HepG2 (cell line): ENCODE results near the gene FOXK2. TPM values are rescaled to one million over a fixed set of nuclear protein-coding genes. Genes with fewer than 3 reads are reported as not detected.

Source experiments
- CREB3 ChIP-seq: sonication (generic); formaldehyde crosslinking; IDR thresholded peaks from 2 replicates; pipeline ENCODE4 v1.5.0; 2020; ENCODE audit warnings: missing genetic modification reagents
- CSRNP2 ChIP-seq: sonication (generic); formaldehyde crosslinking; conservative IDR thresholded peaks from 2 replicates; pipeline ENCODE4 v1.8.0; 2022; ENCODE audit warnings: low read depth, missing genetic modification reagents
- DMAP1 ChIP-seq: IDR thresholded peaks from 2 replicates; pipeline ENCODE4 v1.6.1; 2016
- HMGA1 ChIP-seq: sonication (generic); formaldehyde crosslinking; conservative IDR thresholded peaks from 2 replicates; pipeline ENCODE4 v1.4.0; 2020; ENCODE audit warnings: missing genetic modification reagents
- HNRNPUL1 ChIP-seq: fragments of 200-400 bp; formaldehyde crosslinking; IDR thresholded peaks from 2 replicates; pipeline ENCODE4 v1.6.1; 2017; ENCODE audit warnings: low read depth, mild to moderate bottlenecking, low read length, moderate library complexity
- HOXA5 ChIP-seq: sonication (generic); formaldehyde crosslinking; IDR thresholded peaks from 2 replicates; pipeline ENCODE4 v1.4.0; 2020; ENCODE audit warnings: missing genetic modification reagents
- HOXA9 ChIP-seq: sonication (generic); formaldehyde crosslinking; IDR thresholded peaks from 2 replicates; pipeline ENCODE4 v1.8.1; 2022; ENCODE audit warnings: missing genetic modification reagents, mild to moderate bottlenecking, moderate library complexity, borderline replicate concordance
- IKZF1 ChIP-seq: fragments of 450-650 bp; IDR thresholded peaks from 2 replicates; pipeline ENCODE4 v1.7.1; 2016
- ISL2 ChIP-seq: sonication (generic); formaldehyde crosslinking; IDR thresholded peaks from 2 replicates; pipeline ENCODE4 v1.5.0; 2020; ENCODE audit warnings: missing genetic modification reagents
- MATR3 ChIP-seq: sonication (generic); formaldehyde crosslinking; IDR thresholded peaks from 2 replicates; pipeline ENCODE4 v1.4.0; 2020; ENCODE audit warnings: missing genetic modification reagents
- NFKBIZ ChIP-seq: IDR thresholded peaks from 2 replicates; pipeline ENCODE4 v1.6.1; 2018; ENCODE audit warnings: missing genetic modification reagents, missing compliant biosample characterization
- POLR2G ChIP-seq: fragments of 200-400 bp; formaldehyde crosslinking; IDR thresholded peaks from 2 replicates; pipeline ENCODE4 v1.6.1; 2018; ENCODE audit warnings: mild to moderate bottlenecking, low read depth, low read length, moderate library complexity
- RAD51 ChIP-seq: fragments of 450-650 bp; IDR thresholded peaks from 2 replicates; pipeline ENCODE4 v1.6.1; 2016; ENCODE audit warnings: borderline replicate concordance
- SKIL ChIP-seq: sonication (generic); formaldehyde crosslinking; IDR thresholded peaks from 2 replicates; pipeline ENCODE4 v1.8.0; 2022; ENCODE audit warnings: missing genetic modification reagents, mild to moderate bottlenecking, moderate library complexity, borderline replicate concordance
- SP140L ChIP-seq: sonication (generic); formaldehyde crosslinking; IDR thresholded peaks from 2 replicates; pipeline ENCODE4 v1.4.0; 2020; ENCODE audit warnings: missing genetic modification reagents, borderline replicate concordance
- TFE3 ChIP-seq: IDR thresholded peaks from 2 replicates; pipeline ENCODE4 v1.6.1; 2016
- USF2 ChIP-seq, 2 experiments: sonication (generic) in 1 of 2; formaldehyde crosslinking in 1 of 2; IDR thresholded peaks; 2 replicates each; pipeline versions ENCODE4 v1.5.1 to v1.6.1; 2011 to 2020; ENCODE audit warnings: borderline replicate concordance in 1 of 2, low read depth in 1 of 2, low read length in 1 of 2, mild to moderate bottlenecking in 1 of 2, missing genetic modification reagents in 1 of 2, moderate library complexity in 1 of 2
- ZNF607 ChIP-seq: sonication (generic); formaldehyde crosslinking; IDR thresholded peaks from 2 replicates; pipeline ENCODE4 v1.5.1; 2020; ENCODE audit warnings: missing genetic modification reagents, mild to moderate bottlenecking, borderline replicate concordance
- ZNF639 ChIP-seq: conservative IDR thresholded peaks from 2 replicates; pipeline ENCODE4 v1.6.1; 2018; ENCODE audit warnings: missing genetic modification reagents
- ZNF761 ChIP-seq: sonication (generic); formaldehyde crosslinking; conservative IDR thresholded peaks from 2 replicates; pipeline ENCODE4 v1.4.0; 2020; ENCODE audit warnings: mild to moderate bottlenecking, missing genetic modification reagents
- polyA plus RNA-seq, 8 experiments: library from polyadenylated mRNA; depleted of rRNA in 3 of 8; stranded (reverse) in 7 of 8; unstranded in 1 of 8; fragments of >200 nt; fragmentation: Illumina TruSeq in 4 of 8; extraction: Trizol in 4 of 8; gene quantifications; 2 replicates each; pipeline versions ENCODE4 v1.2.1 to v1.2.3, GENCODE V29; 2011 to 2016; ENCODE audit warnings: low read depth in 4 of 8, missing spikeins in 1 of 8, mixed read lengths in 1 of 8; ENCODE audit not compliant: insufficient read depth in 1 of 8
- total RNA-seq, 5 experiments: library from RNA; depleted of rRNA; stranded (reverse); fragments of >200 nt; fragmentation: Illumina TruSeq; extraction: Trizol; gene quantifications; 2 replicates each; pipeline ENCODE4 v1.2.3, GENCODE V29; 2016; ENCODE audit warnings: low read depth in 1 of 5

FOXK2 gene
- total and polyA plus RNA-seq, 2 of the 13 experiments (the other 11 are each of a cell fraction or from before 2014, with no cell fraction given), result 67.1 to 67.2 TPM

- TF ChIP-seq SP140L (CRISPR knock-in tag), result no peak
- peak; percentile 54; the same call in 1 of the 2 replicates for TF ChIP-seq POLR2G
- peak; percentile 84 for TF ChIP-seq ZNF639 (CRISPR knock-in tag)
- TF ChIP-seq CSRNP2, result no peak
- TF ChIP-seq ISL2 (CRISPR knock-in tag), result peak; percentile 85; the same call in 1 of the 2 replicates
- no peak for TF ChIP-seq HNRNPUL1
- no peak for TF ChIP-seq MATR3 (CRISPR knock-in tag)
- no peak for TF ChIP-seq ZNF607
- peak; percentile 90 for TF ChIP-seq TFE3 (CRISPR knock-in tag)
- TF ChIP-seq HOXA9 (CRISPR knock-in tag), result no peak
- peak; percentile 63; the same call in 1 of the 2 replicates for TF ChIP-seq NFKBIZ (CRISPR knock-in tag)
- TF ChIP-seq SKIL, result peak; percentile 80; the same call in 1 of the 2 replicates
- TF ChIP-seq USF2 (IDR thresholded peaks at IDR 0.05; ENCODE audit: low read depth, low read length), result peak; percentile 62
- peak; percentile 82; the same call in 1 of the 2 replicates for TF ChIP-seq USF2 (CRISPR knock-in tag; IDR thresholded peaks at IDR 0.05; ENCODE audit: borderline replicate concordance)
- no peak for TF ChIP-seq CREB3 (CRISPR knock-in tag)
- TF ChIP-seq IKZF1, result no peak
- TF ChIP-seq HMGA1 (CRISPR knock-in tag), result no peak
- TF ChIP-seq DMAP1 (CRISPR knock-in tag), result peak; percentile 85
- peak; percentile 29; the same call in 1 of the 2 replicates for TF ChIP-seq RAD51
- TF ChIP-seq ZNF761, result no peak
- TF ChIP-seq HOXA5 (CRISPR knock-in tag), result peak; percentile 88
These were observed 2.2 kb upstream of the FOXK2 start (continued) for GRCh38 chr17:82517230-82517865.
